DMS53 (cell line): ENCODE data around the gene EPHA3.
A peak's percentile ranks its signal among the peaks of the same experiment; 100 is the strongest.
"Not testable (repeated sequence)": the region's sequence is repeated elsewhere in the genome, so short reads cannot be mapped to it uniquely, and the experiment has no call there.

Experiments used
- DNase-seq: peaks from one replicate; lab custom pipeline; 2025; lab: John Stamatoyannopoulos, UW

EPHA3 gene

DNA sequence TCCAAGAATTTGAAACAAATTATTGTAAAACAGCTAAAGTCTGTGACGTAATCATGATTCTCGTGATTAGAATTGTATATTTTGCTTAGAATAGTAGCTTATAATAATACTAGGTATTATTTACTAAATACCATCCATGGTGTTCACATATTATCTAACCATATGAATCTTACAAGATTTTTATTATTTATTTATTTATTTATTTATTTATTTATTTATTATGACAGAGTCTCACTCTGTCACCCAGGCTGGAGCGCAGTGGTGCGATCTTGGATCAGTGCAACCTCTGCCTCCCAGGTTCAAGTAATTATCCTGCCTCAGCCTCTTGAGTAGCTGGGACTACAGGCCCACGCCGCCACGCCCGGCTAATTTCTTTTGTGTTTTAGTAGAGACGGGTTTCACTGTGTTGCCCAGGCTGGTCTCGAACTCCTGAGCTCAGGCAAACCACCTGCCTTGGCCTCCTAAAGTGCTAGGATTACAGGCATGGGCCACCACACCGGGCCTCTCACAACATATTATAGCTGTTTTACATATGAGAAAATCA lies 173.5 kb downstream of the EPHA3 start:
- DNase-seq: no peak

- no peak for DNase-seq
These were observed 180.6 kb downstream of the EPHA3 start for GRCh38 chr3:89287902-89288508.

GRCh38 chr3:89289574-89290190 lies 182.3 kb downstream of the EPHA3 start:
- no peak for DNase-seq

DNA sequence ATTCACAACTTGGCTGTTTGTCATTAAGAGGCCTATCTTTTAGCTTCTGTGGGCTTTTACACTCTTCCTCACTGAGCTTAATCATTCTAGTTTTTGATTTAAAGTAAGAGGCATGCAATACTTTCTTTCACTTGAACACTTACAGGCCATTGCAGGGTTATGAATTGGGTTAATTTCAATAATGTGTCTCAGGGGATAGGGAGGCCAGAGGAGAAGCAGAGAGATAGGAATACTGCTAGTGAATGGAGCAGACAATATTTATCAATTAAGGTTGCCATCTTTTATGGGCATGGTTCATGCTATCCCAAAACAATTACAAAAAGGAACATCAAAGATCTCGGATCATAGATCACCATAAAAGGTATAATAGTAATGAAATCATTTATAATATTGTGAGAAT lies 189.8 kb downstream of the EPHA3 start:
- DNase-seq: no peak

- DNase-seq: no peak
These were observed 193.1 kb downstream of the EPHA3 start for GRCh38 chr3:89300526-89300925.

GRCh38 chr3:89300981-89301380 lies 193.6 kb downstream of the EPHA3 start:
- no peak for DNase-seq

GRCh38 chr3:89303701-89304100 lies 196.3 kb downstream of the EPHA3 start:
- no peak for DNase-seq

DNA sequence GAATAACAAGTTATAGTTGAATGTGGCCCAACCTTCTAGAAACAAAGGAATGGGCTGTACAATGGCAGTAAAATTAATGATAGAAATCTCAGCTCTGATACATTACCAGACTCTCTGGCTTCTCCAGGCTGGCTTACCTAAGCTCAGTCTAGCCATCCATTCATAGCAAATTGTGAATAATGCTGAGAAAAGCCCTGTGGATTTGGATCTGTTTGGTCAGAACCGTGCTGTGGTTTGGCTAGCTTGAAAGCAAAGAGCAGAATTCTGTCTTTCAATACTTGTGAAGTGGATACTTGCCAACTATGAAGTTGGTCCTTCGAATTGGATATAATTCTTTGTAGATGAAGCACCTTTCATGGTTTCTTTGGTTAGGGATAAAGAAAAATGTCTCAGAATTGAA lies 199.1 kb downstream of the EPHA3 start:
- DNase-seq: no peak

GRCh38 chr3:89311581-89311980 lies 204.2 kb downstream of the EPHA3 start:
- DNase-seq: no peak

DNA sequence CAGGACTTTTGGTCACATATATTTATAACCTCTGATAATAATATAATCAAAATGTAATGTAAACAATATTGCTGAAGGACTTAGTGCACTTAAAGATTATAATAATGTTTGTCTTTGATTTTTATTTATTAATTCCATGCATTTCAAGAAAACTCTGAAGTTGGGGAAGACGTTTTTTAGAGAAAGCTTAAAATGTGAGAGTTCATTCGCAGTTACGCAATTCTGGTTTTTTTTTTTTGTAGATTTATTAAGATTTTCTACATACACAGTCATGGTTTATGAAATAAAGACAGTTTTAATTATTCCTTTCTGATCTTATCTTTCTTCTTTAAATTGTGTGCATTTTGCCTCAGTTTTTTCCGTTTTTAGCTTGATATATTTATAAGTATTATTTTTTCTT lies 204.7 kb downstream of the EPHA3 start:
- no peak for DNase-seq

DNA sequence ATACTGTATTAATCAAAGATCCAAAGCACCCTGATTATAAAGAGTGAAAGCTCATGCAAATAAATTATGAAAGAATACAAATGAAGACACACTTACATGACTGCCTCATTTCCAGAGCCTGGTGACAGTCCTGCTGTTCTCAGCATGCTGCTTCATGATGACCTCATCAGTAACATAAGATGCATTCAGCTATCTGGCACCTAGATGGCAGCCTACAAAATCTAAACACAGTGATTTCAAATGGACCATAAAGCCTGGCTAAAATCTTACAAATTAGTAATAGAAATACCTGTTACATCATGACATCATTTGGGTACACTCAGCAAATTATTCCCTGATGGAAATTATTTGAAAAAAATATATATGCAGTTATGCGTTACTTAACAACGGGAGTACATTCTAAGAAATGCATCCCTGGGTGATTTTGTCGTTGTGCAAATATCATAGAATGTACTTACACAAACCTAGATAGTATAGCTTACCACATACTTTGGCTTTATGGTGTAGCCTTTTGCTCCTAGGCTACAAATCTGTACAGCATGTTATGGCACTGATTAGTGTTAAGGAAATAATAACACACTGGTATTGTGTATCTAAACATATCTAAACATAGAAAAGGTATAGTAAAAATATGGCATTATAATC lies 207.2 kb downstream of the EPHA3 start:
- DNase-seq: peak; percentile 65

GRCh38 chr3:89315750-89316470 lies 208.5 kb downstream of the EPHA3 start:
- no peak for DNase-seq

- DNase-seq: no peak
These were observed 212.8 kb downstream of the EPHA3 start for GRCh38 chr3:89320186-89320585.

GRCh38 chr3:89326997-89327396 lies 219.6 kb downstream of the EPHA3 start:
- DNase-seq: no peak

DNA sequence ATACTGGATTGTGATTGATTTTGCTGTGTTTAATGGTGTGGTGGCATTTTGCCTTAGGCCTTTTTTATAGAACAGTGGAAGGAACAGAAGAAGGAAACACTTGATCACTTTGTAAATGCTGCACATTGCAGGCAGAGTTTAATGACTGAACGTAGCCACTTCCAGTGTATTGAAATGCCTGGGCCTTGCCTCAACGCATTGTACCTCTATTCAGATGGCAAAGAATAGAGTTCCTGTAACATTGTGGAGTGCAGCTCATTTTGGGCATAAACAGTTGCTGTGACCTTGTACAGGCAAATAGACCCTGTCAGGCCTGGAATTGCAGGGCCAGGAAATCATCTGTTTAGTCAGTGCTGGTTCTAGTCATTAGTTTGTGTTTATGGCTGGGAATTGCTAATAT lies 225.0 kb downstream of the EPHA3 start:
- no peak for DNase-seq

- no peak for DNase-seq
These were observed 225.4 kb downstream of the EPHA3 start for GRCh38 chr3:89332793-89333192.

- DNase-seq: no peak
These were observed 228.3 kb downstream of the EPHA3 start for GRCh38 chr3:89335693-89336092.

DNA sequence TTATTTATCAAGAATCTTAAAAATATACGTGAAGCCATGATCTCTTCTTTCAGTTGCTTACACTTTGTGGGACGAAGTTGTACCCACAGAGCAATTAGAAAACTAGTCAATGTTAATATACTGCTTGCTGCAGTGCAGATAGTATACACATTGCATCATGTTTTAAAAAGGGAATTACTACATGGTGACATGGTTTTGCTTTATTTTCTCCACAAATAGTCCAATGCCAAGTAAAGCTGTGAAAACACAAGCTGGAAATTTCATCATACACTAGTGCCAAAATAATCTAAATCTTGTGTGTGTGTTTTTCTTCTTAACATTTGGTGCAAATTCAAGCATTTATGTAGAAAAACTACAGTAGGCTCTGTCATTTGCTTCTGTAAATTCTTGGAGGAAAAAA lies 233.0 kb downstream of the EPHA3 start:
- DNase-seq: no peak

- no peak for DNase-seq
These were observed 236.7 kb downstream of the EPHA3 start for GRCh38 chr3:89344076-89344475.

DNA sequence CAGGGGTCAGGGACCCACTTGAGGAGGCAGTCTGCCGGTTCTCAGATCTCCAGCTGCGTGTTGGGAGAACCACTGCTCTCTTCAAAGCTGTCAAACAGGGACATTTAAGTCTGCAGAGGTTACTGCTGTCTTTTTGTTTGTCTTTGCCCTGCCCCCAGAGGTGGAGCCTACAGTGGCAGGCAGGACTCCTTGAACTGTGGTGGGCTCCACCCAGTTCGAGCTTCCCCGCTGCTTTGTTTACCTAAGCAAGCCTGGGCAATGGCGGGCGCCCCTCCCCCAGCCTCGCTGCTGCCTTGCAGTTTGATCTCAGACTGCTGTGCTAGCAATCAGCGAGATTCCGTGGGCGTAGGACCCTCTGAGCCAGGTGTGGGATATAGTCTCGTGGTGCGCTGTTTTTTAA lies 243.5 kb downstream of the EPHA3 start:
- DNase-seq: not testable (repeated sequence)

DNA sequence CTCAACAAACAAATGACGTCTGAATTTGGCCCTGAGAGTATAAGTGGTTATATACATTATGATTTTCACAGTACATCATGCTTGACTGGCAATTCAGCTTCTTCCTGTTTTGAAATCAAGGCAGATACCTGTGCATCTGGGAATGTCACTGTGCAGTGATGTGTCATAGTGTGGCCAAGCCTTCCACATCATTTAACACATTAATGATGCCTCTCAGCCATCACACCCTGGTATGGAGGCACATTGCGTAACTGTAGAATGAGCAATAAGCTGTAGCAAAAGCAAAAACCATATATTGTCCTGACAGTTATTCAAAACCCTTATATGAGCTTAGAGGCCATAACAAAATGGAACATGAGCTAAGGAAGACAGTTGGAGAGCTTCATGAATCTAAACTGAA lies 246.0 kb downstream of the EPHA3 start:
- no peak for DNase-seq

DNA sequence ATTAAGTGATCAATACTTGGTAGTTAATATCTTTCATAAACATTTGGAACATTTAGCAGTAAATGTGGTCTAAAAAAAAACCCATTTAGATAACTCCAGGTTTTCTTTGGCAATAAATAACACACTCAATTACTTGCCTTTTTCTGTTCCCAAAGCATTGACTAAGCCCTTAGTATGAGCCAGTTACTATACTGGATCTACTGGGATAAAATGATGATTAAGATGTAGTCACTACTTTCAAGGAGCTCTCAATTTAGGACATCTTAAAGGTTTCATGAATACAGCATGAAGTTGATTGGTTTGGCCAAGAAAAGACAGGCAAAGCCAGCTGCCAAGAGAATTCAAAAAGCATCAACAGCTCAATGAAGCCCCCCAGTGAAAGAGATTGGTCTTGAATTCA lies 250.9 kb downstream of the EPHA3 start:
- DNase-seq: no peak

DNA sequence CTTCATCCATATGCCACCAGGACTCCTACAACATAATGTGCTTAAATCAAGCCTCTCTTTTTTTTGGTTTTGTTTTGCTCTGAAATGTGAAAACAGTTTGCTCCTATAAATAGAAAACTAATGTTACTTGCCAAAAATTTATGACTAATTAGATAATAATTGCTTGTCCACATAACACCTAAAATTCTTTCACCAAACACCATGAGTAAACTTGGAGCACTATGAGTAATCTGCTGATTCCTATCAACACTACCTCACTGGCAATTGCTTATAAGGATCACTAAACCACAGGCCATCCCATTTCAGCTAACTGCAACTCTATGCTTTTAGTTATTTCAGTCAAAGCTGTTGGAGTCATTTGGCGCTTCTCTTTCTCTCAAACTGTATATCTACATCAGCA lies 252.7 kb downstream of the EPHA3 start:
- DNase-seq: no peak
